NCI-H82 treated with DMSO at 0.1 percent for 48 hours (cell line): ENCODE data around the gene RHOH.

ENCODE experiments used
- DNase-seq: peaks from one replicate; lab custom pipeline; 2025; ENCODE audit not compliant: unreplicated experiment; lab: John Stamatoyannopoulos, UW

Gene RHOH

DNA sequence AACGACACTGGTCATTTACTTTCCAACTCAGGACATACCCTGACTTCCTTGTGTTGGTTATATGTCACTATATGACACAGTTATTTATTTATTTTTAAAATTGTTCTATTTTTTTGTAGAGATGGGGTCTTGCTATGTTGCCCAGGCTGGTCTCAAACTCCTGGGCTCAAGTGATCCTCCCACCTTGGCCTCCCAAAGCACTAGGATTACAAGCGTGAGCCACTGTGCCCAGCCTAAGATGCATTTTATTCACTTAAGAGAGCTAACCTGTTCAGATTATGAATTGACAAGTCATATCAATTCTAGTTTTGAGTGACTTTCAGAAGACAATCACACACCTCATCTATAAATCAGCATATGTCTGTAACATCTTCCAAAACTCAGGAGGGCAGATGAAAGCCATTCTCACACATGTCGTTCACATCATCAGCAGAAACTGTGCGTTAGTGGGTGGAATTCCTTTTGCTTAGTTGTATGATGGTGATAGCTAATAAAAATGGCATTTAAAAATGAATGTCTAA lies 9.4 kb upstream of the RHOH start:
- DNase-seq = no peak

DNA sequence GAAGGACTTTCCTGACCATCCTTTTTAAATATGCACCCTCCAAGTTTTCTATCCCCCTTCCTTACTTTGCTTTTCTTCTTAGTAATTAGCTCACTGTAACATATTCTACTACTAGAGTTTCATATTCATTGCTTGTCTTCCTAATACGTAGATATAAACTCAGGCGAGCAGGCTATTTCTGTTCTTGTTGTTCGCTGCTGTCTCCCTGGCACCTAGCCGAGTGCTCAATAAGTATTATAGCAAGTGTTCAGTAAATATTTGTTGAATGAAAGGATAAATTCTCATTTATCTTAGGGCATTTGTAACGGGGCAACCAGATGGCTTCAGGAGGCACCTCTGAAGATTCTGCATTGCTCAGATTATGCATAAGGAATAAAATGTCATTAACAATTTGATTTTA lies 6.8 kb upstream of the RHOH start:
- no peak for DNase-seq

- DNase-seq = no peak
Observed at GRCh38 chr4:40190465-40190864, 6.4 kb upstream of the RHOH start.

GRCh38 chr4:40190880-40191815 lies 5.7 kb upstream of the RHOH start:
- no peak for DNase-seq

GRCh38 chr4:40192114-40193015 lies 4.5 kb upstream of the RHOH start:
- DNase-seq = no peak

GRCh38 chr4:40193016-40193571 lies 3.7 kb upstream of the RHOH start:
- no peak for DNase-seq

GRCh38 chr4:40193578-40193977 lies 3.3 kb upstream of the RHOH start:
- no peak for DNase-seq

GRCh38 chr4:40194602-40195161 lies 2.1 kb upstream of the RHOH start:
- DNase-seq = no peak

DNA sequence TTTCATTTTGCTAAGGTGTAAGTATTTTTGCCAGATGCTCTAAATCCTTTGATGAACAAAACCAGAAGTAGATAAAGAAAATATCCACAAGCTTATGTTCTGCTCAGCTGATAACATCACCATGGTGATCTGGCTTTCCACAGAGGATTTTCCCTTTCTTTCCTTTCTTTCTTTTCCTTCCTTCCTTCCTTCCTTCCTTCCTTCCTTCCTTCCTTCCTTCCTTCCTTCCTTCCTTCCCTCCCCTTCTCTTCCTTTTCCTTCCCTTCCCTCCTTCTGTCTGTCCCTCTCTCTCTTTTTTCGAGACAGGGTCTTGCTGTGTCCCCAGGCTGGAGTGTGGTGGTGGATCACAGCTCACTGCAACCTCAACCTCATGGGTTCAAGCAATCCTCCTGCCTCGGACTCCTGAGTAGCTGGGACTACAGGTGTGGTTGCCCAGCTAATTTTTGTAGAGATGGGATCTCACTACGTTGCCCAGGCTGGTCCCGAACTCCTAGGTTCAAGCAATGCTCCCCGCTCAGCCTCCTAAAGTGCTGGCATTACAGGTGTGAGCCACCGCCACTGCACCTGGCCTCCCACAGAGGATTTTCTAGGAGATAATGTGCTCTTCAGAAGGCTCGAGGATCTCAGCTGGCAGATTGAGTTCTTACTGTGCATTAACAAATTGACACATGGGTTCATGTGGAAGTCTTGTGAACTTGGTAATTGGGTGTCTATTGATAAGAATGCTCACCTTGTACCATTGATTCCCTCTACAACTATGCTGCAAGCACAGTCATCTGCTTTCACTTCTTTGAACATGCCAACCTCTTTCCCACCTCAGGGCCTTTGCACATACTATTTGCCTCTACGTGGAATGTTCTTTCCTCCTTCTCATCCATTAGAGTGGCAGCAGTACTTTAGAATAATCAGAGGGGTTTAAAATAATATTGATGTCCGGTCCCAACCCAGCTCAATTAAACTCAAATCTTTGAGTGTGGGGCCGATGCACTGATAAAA lies 1.4 kb upstream of the RHOH start:
- no peak for DNase-seq

- DNase-seq = no peak
Observed at GRCh38 chr4:40196272-40196671, 559 bp upstream of the RHOH start.

DNA sequence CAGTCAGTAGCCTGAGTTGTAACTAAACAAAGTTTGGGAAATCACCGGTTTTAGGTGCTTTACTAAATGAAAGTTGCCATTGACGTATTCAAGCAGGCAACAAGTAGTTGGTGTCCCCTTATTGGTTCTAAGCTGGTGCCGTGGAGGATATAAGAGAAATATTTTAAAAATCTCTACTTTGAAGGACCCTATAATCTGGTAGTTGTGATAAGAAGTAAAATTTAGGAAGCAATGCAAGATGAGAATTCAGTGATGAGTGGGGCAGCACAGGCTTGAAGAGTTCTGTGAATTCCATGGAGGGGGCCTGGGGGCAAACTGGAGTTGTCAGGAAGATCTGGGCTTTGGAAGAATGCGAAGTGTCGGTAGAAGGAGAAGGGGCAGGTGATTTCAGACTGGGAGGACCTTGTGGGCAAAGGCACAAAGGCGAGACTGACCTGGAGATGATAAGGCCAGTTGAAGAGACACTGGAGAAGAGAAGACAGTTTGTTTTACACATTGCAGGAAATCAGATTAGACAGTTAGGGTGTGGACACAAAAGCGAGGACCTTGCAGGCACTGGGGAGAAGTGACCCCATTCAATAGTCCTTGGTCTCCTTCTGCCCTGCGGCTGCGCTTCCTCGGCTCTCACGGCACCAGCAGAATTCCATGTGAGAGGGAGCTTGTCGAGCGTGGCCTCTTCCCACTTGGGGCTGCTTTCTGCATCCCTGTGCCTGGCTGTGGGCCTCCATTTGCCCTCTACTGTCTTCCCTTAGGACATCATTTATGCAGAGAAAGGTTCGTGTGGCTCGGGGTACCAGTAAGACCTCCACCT lies 1.3 kb downstream of the RHOH start:
- DNase-seq = no peak

- DNase-seq = no peak
Observed at GRCh38 chr4:40199179-40199670, 2.4 kb downstream of the RHOH start.

GRCh38 chr4:40199999-40200874 lies 3.4 kb downstream of the RHOH start:
- DNase-seq = no peak

GRCh38 chr4:40200875-40201801 lies 4.3 kb downstream of the RHOH start:
- no peak for DNase-seq

DNA sequence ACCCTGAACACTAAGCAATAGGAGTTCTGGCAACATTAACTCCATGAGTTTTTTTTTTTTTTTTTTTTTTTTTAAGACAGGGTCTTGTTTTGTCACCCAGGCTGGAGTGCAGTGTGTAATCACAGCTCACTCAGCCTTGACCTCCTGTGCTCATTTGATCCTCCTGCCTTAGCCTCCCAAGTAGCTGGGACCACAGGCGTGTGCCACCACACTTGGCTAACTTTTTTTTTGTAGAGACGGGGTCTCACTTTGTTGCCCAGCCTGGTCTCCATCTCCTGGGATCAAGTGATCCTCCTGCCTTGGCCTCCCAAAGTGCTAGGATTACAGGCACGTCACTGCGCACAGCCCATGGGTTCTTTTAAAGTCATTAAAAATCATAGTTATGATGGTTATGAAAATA lies 5.1 kb downstream of the RHOH start:
- DNase-seq = no peak

GRCh38 chr4:40202474-40202873 lies 5.6 kb downstream of the RHOH start:
- no peak for DNase-seq
